Kidney (tissue), 14 donors: Measurements from ENCODE around the gene MTR. TPM values are rescaled to one million over a fixed set of nuclear protein-coding genes. Genes with fewer than 3 reads are reported as not detected.

Experiments
- DNase-seq, 5 donors: peaks; one replicate each; pipeline ENCODE4 v3.0.0-alpha.2; 2013 to 2020
- FAIRE-seq: peaks from 2 replicates; lab custom pipeline; 2012; peaks lifted over from hg19 to GRCh38; lab: Jason Lieb, UNC
- H3K27ac ChIP-seq, 2 donors: one replicate each; pipeline ENCODE4 v1.7.0; 2013; ENCODE audit warnings: low read depth in 2 of 2, low read length in 2 of 2, inconsistent platforms in 1 of 2
- H3K27me3 ChIP-seq: one replicate; pipeline ENCODE4 v1.7.1; 2013; ENCODE audit warnings: low read length, inconsistent platforms; ENCODE audit not compliant: control insufficient read depth, insufficient read depth
- H3K36me3 ChIP-seq, 3 donors: one replicate each; pipeline versions ENCODE4 v1.7.0 to v1.7.1; 2013; ENCODE audit warnings: low read length in 3 of 3, control low read depth in 1 of 3, inconsistent platforms in 1 of 3; ENCODE audit not compliant: insufficient read depth in 3 of 3, control insufficient read depth in 2 of 3
- H3K4me1 ChIP-seq, 3 donors: one replicate each; pipeline versions ENCODE4 v1.7.0 to v1.7.1; 2013; ENCODE audit warnings: low read length in 3 of 3, inconsistent platforms in 1 of 3, low read depth in 1 of 3; ENCODE audit not compliant: control insufficient read depth in 2 of 3, insufficient read depth in 2 of 3
- H3K4me3 ChIP-seq, 3 donors: one replicate each; pipeline versions ENCODE4 v1.7.0 to v1.8.1; 2013; ENCODE audit warnings: low read length in 3 of 3, control low read depth in 1 of 3, inconsistent platforms in 1 of 3
- H3K9ac ChIP-seq, 3 donors: one replicate each; pipeline versions ENCODE4 v1.7.0 to v1.7.1; 2013; ENCODE audit warnings: low read length in 3 of 3, control low read depth in 1 of 3, inconsistent platforms in 1 of 3
- H3K9me3 ChIP-seq, 3 donors: one replicate each; pipeline versions ENCODE4 v1.7.0 to v1.7.1; 2013; ENCODE audit warnings: low read length in 3 of 3, control low read depth in 1 of 3, inconsistent platforms in 1 of 3; ENCODE audit not compliant: control insufficient read depth in 2 of 3, insufficient read depth in 1 of 3
- intact Hi-C: fragments of 100-400 bp; cut with DNase I; formaldehyde crosslinking; loops from one replicate; pipeline ENCODE4 v1.11.1; 2022
- polyA plus RNA-seq: library from polyadenylated mRNA; stranded (reverse); fragments of 350-450 nt; fragmentation: Illumina TruSeq; extraction: RNeasy Lipid Tissue Mini Kit (QIAGEN cat#74804); gene quantifications from one replicate; pipeline ENCODE4 v1.2.3, GENCODE V29; 2014; ENCODE audit warnings: low read depth, low replicate concordance; ENCODE audit not compliant: insufficient read depth
- total RNA-seq: library from RNA; stranded (reverse); fragmentation: NEBNext Ultra II Directional; extraction: Animal tissue kit (Norgen Biotek cat#: 25700); gene quantifications from one replicate; pipeline ENCODE4 v1.2.1, GENCODE V29; 2021
- TF ChIP-seq, protein P1 (sequence below): IDR thresholded peaks from 3 replicates; pipeline ENCODE4 v1.5.1; 2012; ENCODE audit warnings: mild to moderate bottlenecking, moderate library complexity, borderline replicate concordance; ENCODE audit not compliant: insufficient read depth; ENCODE audit errors: extremely low read depth
- donor health status: control.
- donor health status: control.
- donor health status: control.
- donor health status: control.
- donor health status: control.
- donor health status: DM: yes; HTN: yes; CAD: no.
- donor health status: Normal renal cell carcinoma (clear cell type).

The MTR gene
- total and polyA plus RNA-seq, 2 donors from 2014 or later = 7.6 to 61.0 TPM

DNA sequence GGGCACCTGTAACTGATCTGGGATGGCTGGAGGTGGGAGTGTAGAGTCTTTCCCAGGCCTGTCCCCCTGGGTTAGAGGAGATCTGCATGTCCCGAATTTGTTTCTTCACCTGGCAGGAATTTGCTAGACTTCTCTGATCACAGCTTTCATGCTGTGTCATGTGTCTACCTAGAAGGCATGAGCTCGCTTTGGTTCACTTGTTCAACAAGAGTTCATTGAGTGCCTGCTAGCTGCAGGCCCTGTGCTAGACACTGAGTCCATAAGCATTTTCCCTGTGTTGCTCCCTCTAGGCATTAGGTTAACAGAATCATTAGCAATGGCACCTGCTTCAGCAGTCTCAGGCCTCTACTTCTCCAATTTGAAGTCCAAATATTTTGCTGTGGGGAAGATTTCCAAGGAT is 101.6 kb downstream of the MTR start:
- FAIRE-seq (no peak), DNase-seq (no peak)
- intact Hi-C loops = no loop called here
- no peaks in the 10 kb centered on the region for H3K27me3 ChIP-seq
- no peaks in the 10 kb centered on the region for H3K4me1 ChIP-seq
- TF ChIP-seq, protein P1, sequence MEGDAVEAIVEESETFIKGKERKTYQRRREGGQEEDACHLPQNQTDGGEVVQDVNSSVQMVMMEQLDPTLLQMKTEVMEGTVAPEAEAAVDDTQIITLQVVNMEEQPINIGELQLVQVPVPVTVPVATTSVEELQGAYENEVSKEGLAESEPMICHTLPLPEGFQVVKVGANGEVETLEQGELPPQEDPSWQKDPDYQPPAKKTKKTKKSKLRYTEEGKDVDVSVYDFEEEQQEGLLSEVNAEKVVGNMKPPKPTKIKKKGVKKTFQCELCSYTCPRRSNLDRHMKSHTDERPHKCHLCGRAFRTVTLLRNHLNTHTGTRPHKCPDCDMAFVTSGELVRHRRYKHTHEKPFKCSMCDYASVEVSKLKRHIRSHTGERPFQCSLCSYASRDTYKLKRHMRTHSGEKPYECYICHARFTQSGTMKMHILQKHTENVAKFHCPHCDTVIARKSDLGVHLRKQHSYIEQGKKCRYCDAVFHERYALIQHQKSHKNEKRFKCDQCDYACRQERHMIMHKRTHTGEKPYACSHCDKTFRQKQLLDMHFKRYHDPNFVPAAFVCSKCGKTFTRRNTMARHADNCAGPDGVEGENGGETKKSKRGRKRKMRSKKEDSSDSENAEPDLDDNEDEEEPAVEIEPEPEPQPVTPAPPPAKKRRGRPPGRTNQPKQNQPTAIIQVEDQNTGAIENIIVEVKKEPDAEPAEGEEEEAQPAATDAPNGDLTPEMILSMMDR = no peak
- peaks cover 0 to 72% (median 30%) of the 10 kb centered on the region in 3 donors for H3K36me3 ChIP-seq
- no peaks in the 10 kb centered on the region for H3K9me3 ChIP-seq
- H3K4me3 ChIP-seq = no peak overlapping the region
- H3K27ac ChIP-seq = no peak overlapping the region
- H3K9ac ChIP-seq = no peak overlapping the region

- peaks cover 0 to 13% (median 2%) of the 10 kb centered on the region in 3 donors for H3K36me3 ChIP-seq
- no peaks in the 10 kb centered on the region for H3K27me3 ChIP-seq
- no peak for DNase-seq
- H3K4me3 ChIP-seq = no peak overlapping the region
- no peaks in the 10 kb centered on the region for H3K4me1 ChIP-seq
- H3K9me3 ChIP-seq = no peaks in the 10 kb centered on the region
- intact Hi-C loops = no loop called here
- no peak overlapping the region for H3K9ac ChIP-seq
- no peak for FAIRE-seq
- H3K27ac ChIP-seq = no peak overlapping the region
- TF ChIP-seq, protein P1 = no peak
These were observed 110.0 kb downstream of the MTR start for GRCh38 chr1:236904892-236905741.

GRCh38 chr1:236907205-236907604 is 112.1 kb downstream of the MTR start:
- DNase-seq = no peak
- Histone ChIP-seq H3K9ac (no peak overlapping the region), H3K27me3 (no peaks in the 10 kb centered on the region), H3K27ac (no peak overlapping the region), H3K4me3 (no peak overlapping the region), H3K9me3 (no peaks in the 10 kb centered on the region), H3K36me3 (peaks cover 0 to 1% (median 0%) of the 10 kb centered on the region in 3 donors), H3K4me1 (no peaks in the 10 kb centered on the region)
- intact Hi-C loops = no loop called here
- TF ChIP-seq, protein P1 = no peak
- FAIRE-seq = no peak
